Measurements from ENCODE around the gene RALGPS1. TPM values are rescaled to one million over a fixed set of nuclear protein-coding genes. Genes with fewer than 3 reads are reported as not detected.

Gene RALGPS1
- total and polyA plus RNA-seq, 2 of the 13 experiments (the other 11 are each of a cell fraction or from before 2014, with no cell fraction given), result 3.7 to 6.5 TPM

DNA sequence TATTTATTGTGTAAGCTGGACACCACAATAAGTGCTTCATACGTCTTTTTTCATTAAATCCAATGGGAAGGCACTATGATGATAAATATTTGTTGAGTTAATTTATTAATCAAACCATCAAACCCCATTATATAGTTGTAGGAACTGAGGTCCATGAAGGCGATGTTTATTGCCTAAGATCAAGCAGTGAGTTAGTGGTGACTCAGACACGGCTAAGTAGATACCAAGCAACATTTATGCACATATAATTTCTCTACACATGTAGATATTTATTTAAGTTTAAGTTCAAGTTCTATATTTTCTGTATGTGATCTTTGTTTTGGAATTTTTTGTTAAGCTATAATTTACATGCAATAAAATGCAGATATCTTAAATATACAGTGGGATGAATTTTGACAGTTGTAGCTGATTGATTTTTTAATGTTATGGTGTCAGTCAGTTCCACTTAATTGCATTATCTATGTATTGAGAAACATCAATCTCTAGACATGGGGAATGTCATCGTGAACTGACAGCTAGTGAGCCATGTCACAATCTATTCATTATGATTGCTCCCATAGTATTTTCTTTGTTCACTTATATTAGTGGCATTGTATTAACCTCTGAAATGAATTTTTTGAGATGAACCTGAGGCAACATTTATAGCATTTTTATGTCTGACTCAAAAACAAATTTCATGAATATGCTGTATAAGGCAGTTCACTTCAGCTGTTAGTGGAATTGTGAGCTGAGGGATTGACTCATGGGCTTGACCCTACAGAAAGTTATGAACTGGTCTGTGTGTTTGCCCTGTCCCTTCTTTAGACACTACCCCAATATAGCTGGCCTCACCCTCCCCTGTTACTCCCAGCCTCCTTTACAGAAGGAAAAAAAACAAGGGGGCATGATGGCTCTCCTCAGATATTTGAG, 338.1 kb downstream of the RALGPS1 start:
- no peak for FAIRE-seq

More for the DNA sequence above, 338.1 kb downstream of the RALGPS1 start:
- ATAC-seq, result no peak
- intact Hi-C loops (cut with micrococcal nuclease; ENCODE audit: unreplicated experiment), result no loop called here
- in situ Hi-C loops (cut with HindIII; ENCODE audit: extremely low pct_ligation_motif_present, low pct_unique_long_range_greater_than_20kb), result no loop called here
- no peak for TF ChIP-seq TFDP1 (CRISPR knock-in tag; IDR thresholded peaks at IDR 0.05; ENCODE audit: borderline replicate concordance)
- no peak for TF ChIP-seq EEA1 (CRISPR knock-in tag; IDR thresholded peaks at IDR 0.05; ENCODE audit: borderline replicate concordance)
- no peak for TF ChIP-seq ZSCAN20 (CRISPR knock-in tag; IDR thresholded peaks at IDR 0.05; ENCODE audit: borderline replicate concordance)
- TF ChIP-seq ZNF160 (CRISPR knock-in tag; IDR thresholded peaks at IDR 0.05), result no peak
- TF ChIP-seq, protein P1, sequence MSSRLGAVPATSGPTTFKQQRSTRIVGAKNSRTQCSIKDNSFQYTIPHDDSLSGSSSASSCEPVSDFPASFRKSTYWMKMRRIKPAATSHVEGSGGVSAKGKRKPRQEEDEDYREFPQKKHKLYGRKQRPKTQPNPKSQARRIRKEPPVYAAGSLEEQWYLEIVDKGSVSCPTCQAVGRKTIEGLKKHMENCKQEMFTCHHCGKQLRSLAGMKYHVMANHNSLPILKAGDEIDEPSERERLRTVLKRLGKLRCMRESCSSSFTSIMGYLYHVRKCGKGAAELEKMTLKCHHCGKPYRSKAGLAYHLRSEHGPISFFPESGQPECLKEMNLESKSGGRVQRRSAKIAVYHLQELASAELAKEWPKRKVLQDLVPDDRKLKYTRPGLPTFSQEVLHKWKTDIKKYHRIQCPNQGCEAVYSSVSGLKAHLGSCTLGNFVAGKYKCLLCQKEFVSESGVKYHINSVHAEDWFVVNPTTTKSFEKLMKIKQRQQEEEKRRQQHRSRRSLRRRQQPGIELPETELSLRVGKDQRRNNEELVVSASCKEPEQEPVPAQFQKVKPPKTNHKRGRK (CRISPR knock-in tag; IDR thresholded peaks at IDR 0.05), result no peak
- no peak for TF ChIP-seq NFYB (CRISPR knock-in tag; IDR thresholded peaks at IDR 0.05)
- TF ChIP-seq MAFG (CRISPR knock-in tag; IDR thresholded peaks at IDR 0.05), result no peak
- no peak for TF ChIP-seq ZNF709 (CRISPR knock-in tag; IDR thresholded peaks at IDR 0.05)
- no peak for TF ChIP-seq ZNF563 (CRISPR knock-in tag; IDR thresholded peaks at IDR 0.05)
- TF ChIP-seq ZNF577 (CRISPR knock-in tag; IDR thresholded peaks at IDR 0.05; ENCODE audit: borderline replicate concordance, low read depth), result no peak
- no peak for TF ChIP-seq ZNF264 (CRISPR knock-in tag; IDR thresholded peaks at IDR 0.05)
- no peak for TF ChIP-seq ZNF746 (CRISPR knock-in tag; IDR thresholded peaks at IDR 0.05)
- TF ChIP-seq, protein P2, sequence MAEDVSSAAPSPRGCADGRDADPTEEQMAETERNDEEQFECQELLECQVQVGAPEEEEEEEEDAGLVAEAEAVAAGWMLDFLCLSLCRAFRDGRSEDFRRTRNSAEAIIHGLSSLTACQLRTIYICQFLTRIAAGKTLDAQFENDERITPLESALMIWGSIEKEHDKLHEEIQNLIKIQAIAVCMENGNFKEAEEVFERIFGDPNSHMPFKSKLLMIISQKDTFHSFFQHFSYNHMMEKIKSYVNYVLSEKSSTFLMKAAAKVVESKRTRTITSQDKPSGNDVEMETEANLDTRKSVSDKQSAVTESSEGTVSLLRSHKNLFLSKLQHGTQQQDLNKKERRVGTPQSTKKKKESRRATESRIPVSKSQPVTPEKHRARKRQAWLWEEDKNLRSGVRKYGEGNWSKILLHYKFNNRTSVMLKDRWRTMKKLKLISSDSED (CRISPR knock-in tag; IDR thresholded peaks at IDR 0.05), result no peak
- no peak for TF ChIP-seq SRF (IDR thresholded peaks at IDR 0.05; ENCODE audit: low read depth, low read length)
- no peak for TF ChIP-seq MXI1 (IDR thresholded peaks at IDR 0.05; ENCODE audit: borderline replicate concordance, low read depth, low read length)
- TF ChIP-seq ZNF496 (CRISPR knock-in tag; IDR thresholded peaks at IDR 0.05; ENCODE audit: insufficient replicate concordance), result no peak
- no peak for TF ChIP-seq ZNF3 (CRISPR knock-in tag; IDR thresholded peaks at IDR 0.05)
- TF ChIP-seq SP5 (CRISPR knock-in tag; IDR thresholded peaks at IDR 0.05; ENCODE audit: borderline replicate concordance, low read depth), result no peak
- TF ChIP-seq, protein P3, sequence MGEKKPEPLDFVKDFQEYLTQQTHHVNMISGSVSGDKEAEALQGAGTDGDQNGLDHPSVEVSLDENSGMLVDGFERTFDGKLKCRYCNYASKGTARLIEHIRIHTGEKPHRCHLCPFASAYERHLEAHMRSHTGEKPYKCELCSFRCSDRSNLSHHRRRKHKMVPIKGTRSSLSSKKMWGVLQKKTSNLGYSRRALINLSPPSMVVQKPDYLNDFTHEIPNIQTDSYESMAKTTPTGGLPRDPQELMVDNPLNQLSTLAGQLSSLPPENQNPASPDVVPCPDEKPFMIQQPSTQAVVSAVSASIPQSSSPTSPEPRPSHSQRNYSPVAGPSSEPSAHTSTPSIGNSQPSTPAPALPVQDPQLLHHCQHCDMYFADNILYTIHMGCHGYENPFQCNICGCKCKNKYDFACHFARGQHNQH (CRISPR knock-in tag; IDR thresholded peaks at IDR 0.05), result no peak
- POLR2A ChIA-PET, result no interaction called here
- H3K27me3 ChIP-seq (ENCODE audit: control insufficient read depth in 1 of 2, insufficient read depth in 2 of 2, low read length in 2 of 2), result no peaks in the 10 kb centered on the region
- peaks cover 1 to 4% of the 10 kb centered on the region in 2 experiments; a peak in 2 of 5 replicates for H3K36me3 ChIP-seq (replicated peaks in 1 of 2; ENCODE audit: control insufficient read depth in 1 of 2, insufficient read depth in 2 of 2, low read length in 2 of 2)
- no peak overlapping the region for H2AFZ ChIP-seq (ENCODE audit: low read length)
- H3K79me2 ChIP-seq (ENCODE audit: insufficient read depth, low read length), result no peaks in the 10 kb centered on the region
- H3K4me2 ChIP-seq (ENCODE audit: low read depth, low read length), result no peak overlapping the region
- H3K27ac ChIP-seq (ENCODE audit: extremely low read length, insufficient read depth, low read length), result no peak overlapping the region
- H3K4me3 ChIP-seq (replicated peaks in 1 of 3; ENCODE audit: insufficient read depth in 1 of 3, low read depth in 2 of 3, low read length in 3 of 3), result no peak overlapping the region
- H3K9me3 ChIP-seq (ENCODE audit: low read length), result no peaks in the 10 kb centered on the region
- H3K9ac ChIP-seq (ENCODE audit: insufficient read depth, low read depth, low read length), result no peak overlapping the region
- CTCF ChIA-PET (ENCODE audit: low intra/inter-chr PET ratio, low total read pairs), result no interaction called here
- H4K20me1 ChIP-seq (ENCODE audit: insufficient read depth, low read length), result no peaks in the 10 kb centered on the region
- peaks cover 7% of the 10 kb centered on the region for H3K4me1 ChIP-seq (ENCODE audit: insufficient read depth, low read length)
- 96% methylated on average over 4 of the region's 4 CpGs for WGBS (ENCODE audit: low lambda C conversion rate)
- BruUV-seq (replicated peaks), result no TSS peak
- DNase-seq (ENCODE audit: low spot score), result no peak

Measured in HepG2 (cell line).